H9 (cell line): ENCODE results near the gene GRIFIN. TPM values are rescaled to one million over a fixed set of nuclear protein-coding genes. Genes with fewer than 3 reads are reported as not detected.

Experiments
- DNase-seq: peaks from one replicate; pipeline ENCODE4 v3.0.0-alpha.2; 2017
- H2AFZ ChIP-seq: one replicate; pipeline ENCODE4 v1.6.1; 2013; ENCODE audit warnings: mild to moderate bottlenecking, low read length, control low read depth, moderate library complexity
- H2AK5ac ChIP-seq: 2 replicates; pipeline ENCODE4 v1.6.1; 2013; ENCODE audit warnings: low read length, control low read depth, mixed read lengths; ENCODE audit not compliant: insufficient read length
- H2BK120ac ChIP-seq: one replicate; pipeline ENCODE4 v1.6.1; 2013; ENCODE audit warnings: low read depth, mild to moderate bottlenecking, low read length, control low read depth, inconsistent platforms; ENCODE audit not compliant: poor library complexity, severe bottlenecking
- H2BK12ac ChIP-seq: 2 replicates; pipeline ENCODE4 v1.6.1; 2013; ENCODE audit warnings: low read length, control low read depth, mixed read lengths, low read depth; ENCODE audit not compliant: insufficient read length
- H2BK15ac ChIP-seq: 2 replicates; pipeline ENCODE4 v1.6.1; 2013; ENCODE audit warnings: low read depth, low read length, control low read depth
- H2BK20ac ChIP-seq: one replicate; pipeline ENCODE4 v1.6.1; 2013; ENCODE audit warnings: low read depth, mild to moderate bottlenecking, low read length, control low read depth, inconsistent platforms; ENCODE audit not compliant: poor library complexity, severe bottlenecking
- H2BK5ac ChIP-seq: 2 replicates; pipeline ENCODE4 v1.6.1; 2013; ENCODE audit warnings: low read length, control low read depth, mixed read lengths; ENCODE audit not compliant: insufficient read length
- H3K14ac ChIP-seq: 2 replicates; pipeline ENCODE4 v1.6.1; 2013; ENCODE audit warnings: low read length, control low read depth; ENCODE audit not compliant: insufficient read depth
- H3K18ac ChIP-seq: 2 replicates; pipeline ENCODE4 v1.6.1; 2013; ENCODE audit warnings: low read depth, mild to moderate bottlenecking, mixed read lengths, low read length, control low read depth; ENCODE audit not compliant: insufficient read length
- H3K23ac ChIP-seq: 2 replicates; pipeline ENCODE4 v1.6.1; 2013; ENCODE audit warnings: low read length, control low read depth, mixed read lengths, low read depth; ENCODE audit not compliant: insufficient read length
- H3K23me2 ChIP-seq: 2 replicates; pipeline ENCODE4 v1.6.1; 2013; ENCODE audit warnings: low read depth, mild to moderate bottlenecking, mixed read lengths, low read length, control low read depth; ENCODE audit not compliant: insufficient read length, poor library complexity, severe bottlenecking
- H3K27ac ChIP-seq: 2 replicates; pipeline ENCODE4 v1.5.1; 2013; ENCODE audit warnings: low read length, control low read depth, mixed read lengths, low read depth; ENCODE audit not compliant: insufficient read length
- H3K27me3 ChIP-seq: 2 replicates; pipeline ENCODE4 v1.6.1; 2013; ENCODE audit warnings: low read length, control low read depth, inconsistent platforms; ENCODE audit not compliant: insufficient read depth
- H3K4ac ChIP-seq: 2 replicates; pipeline ENCODE4 v1.6.1; 2013; ENCODE audit warnings: low read depth, mild to moderate bottlenecking, control low read depth, inconsistent platforms, low read length, moderate library complexity
- H3K4me1 ChIP-seq: 2 replicates; pipeline ENCODE4 v1.6.1; 2013; ENCODE audit warnings: low read length, control low read depth, inconsistent platforms; ENCODE audit not compliant: insufficient read depth
- H3K4me2 ChIP-seq: 2 replicates; pipeline ENCODE4 v1.6.1; 2013; ENCODE audit warnings: low read length, control low read depth, mixed read lengths; ENCODE audit not compliant: insufficient read length, insufficient read depth
- H3K56ac ChIP-seq: 2 replicates; pipeline ENCODE4 v1.6.1; 2013; ENCODE audit warnings: low read depth, mild to moderate bottlenecking, mixed read lengths, low read length, control low read depth; ENCODE audit not compliant: insufficient read length
- H3K79me1 ChIP-seq: 2 replicates; pipeline ENCODE4 v1.6.1; 2013; ENCODE audit warnings: low read depth, mild to moderate bottlenecking, moderate library complexity, low read length, control low read depth, inconsistent platforms; ENCODE audit not compliant: insufficient read depth, poor library complexity, severe bottlenecking
- H3K79me2 ChIP-seq: 2 replicates; pipeline ENCODE4 v1.6.1; 2013; ENCODE audit warnings: low read length, control low read depth, inconsistent platforms; ENCODE audit not compliant: insufficient read depth
- H3K9ac ChIP-seq: 2 replicates; pipeline ENCODE4 v1.6.1; 2013; ENCODE audit warnings: low read length, control low read depth, mixed read lengths; ENCODE audit not compliant: insufficient read length; ENCODE audit errors: extremely low read depth
- H3K9me3 ChIP-seq: one replicate; pipeline ENCODE4 v1.6.1; 2013; ENCODE audit warnings: low read depth, low read length, inconsistent platforms; ENCODE audit not compliant: control insufficient read depth
- H3T11ph ChIP-seq: one replicate; pipeline ENCODE4 v1.6.1; 2013; ENCODE audit warnings: mild to moderate bottlenecking, low read length, control low read depth, inconsistent platforms
- H4K20me1 ChIP-seq: one replicate; pipeline ENCODE4 v1.6.1; 2013; ENCODE audit not compliant: control insufficient read depth, insufficient read length, insufficient read depth
- H4K5ac ChIP-seq: 2 replicates; pipeline ENCODE4 v1.6.1; 2013; ENCODE audit warnings: low read depth, mild to moderate bottlenecking, mixed read lengths, low read length, control low read depth; ENCODE audit not compliant: insufficient read length
- H4K8ac ChIP-seq: replicated peaks from 2 replicates; pipeline ENCODE4 v1.6.1; 2013; ENCODE audit warnings: low read length, control low read depth, mixed read lengths, low read depth; ENCODE audit not compliant: insufficient read length
- H4K91ac ChIP-seq: 2 replicates; pipeline ENCODE4 v1.6.1; 2013; ENCODE audit warnings: low read depth, mild to moderate bottlenecking, moderate library complexity, mixed read lengths, low read length, control low read depth; ENCODE audit not compliant: insufficient read length
- H3K27ac Mint-ChIP-seq, 3 experiments: 2 replicates in 2 of 3; 3 replicates in 1 of 3; pipeline ENCODE4 v1.8.0; 2020 to 2021; ENCODE audit warnings: mixed read lengths in 3 of 3, mild to moderate bottlenecking in 1 of 3, moderate library complexity in 1 of 3
- H3K27me3 Mint-ChIP-seq: 2 replicates; pipeline ENCODE4 v1.8.0; 2021; ENCODE audit warnings: low read depth, mild to moderate bottlenecking, moderate library complexity, mixed read lengths
- H3K36me3 Mint-ChIP-seq, 3 experiments: 2 replicates in 2 of 3; 3 replicates in 1 of 3; pipeline ENCODE4 v1.8.0; 2020 to 2021; ENCODE audit warnings: low read depth in 3 of 3, mixed read lengths in 3 of 3; ENCODE audit not compliant: insufficient read depth in 1 of 3
- H3K4me1 Mint-ChIP-seq, 2 experiments: 2 replicates each; pipeline ENCODE4 v1.8.0; 2020; ENCODE audit warnings: mixed read lengths in 2 of 2
- H3K4me3 Mint-ChIP-seq, 2 experiments: 2 replicates in 1 of 2; 3 replicates in 1 of 2; pipeline ENCODE4 v1.8.0; 2020 to 2021; ENCODE audit warnings: mild to moderate bottlenecking in 2 of 2, mixed read lengths in 2 of 2, moderate library complexity in 1 of 2
- H3K9me3 Mint-ChIP-seq, 2 experiments: 2 replicates in 1 of 2; 3 replicates in 1 of 2; pipeline ENCODE4 v1.8.0; 2020; ENCODE audit warnings: mild to moderate bottlenecking in 2 of 2, mixed read lengths in 2 of 2, moderate library complexity in 1 of 2
- WGBS: extraction: QIAGEN DNeasy Blood & Tissue Kit; methylation state at CpG from one replicate; pipeline ENCODE4 v1.1.7; 2013; ENCODE audit warnings: missing lambda C conversion rate, low lambda C conversion rate, mixed read lengths; ENCODE audit not compliant: insufficient read length; ENCODE audit errors: extremely low coverage; 5-methylcytosine and 5-hydroxymethylcytosine counted together
- total RNA-seq: library from RNA; stranded (reverse); gene quantifications from 2 replicates; pipeline ENCODE4 v1.2.1, GENCODE V29; 2021
- TF ChIP-seq, protein P1 (sequence below): fragments of 200-600 bp; sonication (generic); conservative IDR thresholded peaks from 3 replicates; pipeline ENCODE4 v1.8.0; 2021; ENCODE audit warnings: antibody characterized with exemption, mild to moderate bottlenecking

GRIFIN gene
- total RNA-seq, 1 experiment from 2014 or later, result not detected

DNA sequence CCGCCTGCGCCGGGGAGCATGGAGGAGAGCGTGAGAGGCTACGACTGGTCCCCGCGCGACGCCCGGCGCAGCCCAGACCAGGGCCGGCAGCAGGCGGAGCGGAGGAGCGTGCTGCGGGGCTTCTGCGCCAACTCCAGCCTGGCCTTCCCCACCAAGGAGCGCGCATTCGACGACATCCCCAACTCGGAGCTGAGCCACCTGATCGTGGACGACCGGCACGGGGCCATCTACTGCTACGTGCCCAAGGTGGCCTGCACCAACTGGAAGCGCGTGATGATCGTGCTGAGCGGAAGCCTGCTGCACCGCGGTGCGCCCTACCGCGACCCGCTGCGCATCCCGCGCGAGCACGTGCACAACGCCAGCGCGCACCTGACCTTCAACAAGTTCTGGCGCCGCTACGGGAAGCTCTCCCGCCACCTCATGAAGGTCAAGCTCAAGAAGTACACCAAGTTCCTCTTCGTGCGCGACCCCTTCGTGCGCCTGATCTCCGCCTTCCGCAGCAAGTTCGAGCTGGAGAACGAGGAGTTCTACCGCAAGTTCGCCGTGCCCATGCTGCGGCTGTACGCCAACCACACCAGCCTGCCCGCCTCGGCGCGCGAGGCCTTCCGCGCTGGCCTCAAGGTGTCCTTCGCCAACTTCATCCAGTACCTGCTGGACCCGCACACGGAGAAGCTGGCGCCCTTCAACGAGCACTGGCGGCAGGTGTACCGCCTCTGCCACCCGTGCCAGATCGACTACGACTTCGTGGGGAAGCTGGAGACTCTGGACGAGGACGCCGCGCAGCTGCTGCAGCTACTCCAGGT lies 43.1 kb downstream of the GRIFIN start:
- H3K4me2 ChIP-seq, result no peak overlapping the region
- Mint-ChIP-seq H3K36me3 (peaks cover 11 to 36% (median 23%) of the 10 kb centered on the region in 3 experiments), H3K27ac (no peak overlapping the region; a peak in 1 of 7 replicates)

More for the DNA sequence above, 43.1 kb downstream of the GRIFIN start:
- H3K56ac ChIP-seq, result no peak overlapping the region
- no peak overlapping the region for H2BK120ac ChIP-seq
- no peak overlapping the region for H3T11ph ChIP-seq
- no peak for DNase-seq
- no peak overlapping the region for H2BK20ac ChIP-seq
- no peak overlapping the region for H3K23ac ChIP-seq
- H3K18ac ChIP-seq, result no peak overlapping the region
- whole genome bisulfite sequencing, result no CpG with 5 or more reads among the region's 85 CpGs
- no peaks in the 10 kb centered on the region for H3K4me1 ChIP-seq
- no peaks in the 10 kb centered on the region for H3K79me1 ChIP-seq
- H4K91ac ChIP-seq, result no peak overlapping the region
- H3K9ac ChIP-seq, result no peak overlapping the region
- no peaks in the 10 kb centered on the region for H3K79me2 ChIP-seq
- H2BK15ac ChIP-seq, result no peak overlapping the region
- H3K4ac ChIP-seq, result no peak overlapping the region
- TF ChIP-seq, protein P1, sequence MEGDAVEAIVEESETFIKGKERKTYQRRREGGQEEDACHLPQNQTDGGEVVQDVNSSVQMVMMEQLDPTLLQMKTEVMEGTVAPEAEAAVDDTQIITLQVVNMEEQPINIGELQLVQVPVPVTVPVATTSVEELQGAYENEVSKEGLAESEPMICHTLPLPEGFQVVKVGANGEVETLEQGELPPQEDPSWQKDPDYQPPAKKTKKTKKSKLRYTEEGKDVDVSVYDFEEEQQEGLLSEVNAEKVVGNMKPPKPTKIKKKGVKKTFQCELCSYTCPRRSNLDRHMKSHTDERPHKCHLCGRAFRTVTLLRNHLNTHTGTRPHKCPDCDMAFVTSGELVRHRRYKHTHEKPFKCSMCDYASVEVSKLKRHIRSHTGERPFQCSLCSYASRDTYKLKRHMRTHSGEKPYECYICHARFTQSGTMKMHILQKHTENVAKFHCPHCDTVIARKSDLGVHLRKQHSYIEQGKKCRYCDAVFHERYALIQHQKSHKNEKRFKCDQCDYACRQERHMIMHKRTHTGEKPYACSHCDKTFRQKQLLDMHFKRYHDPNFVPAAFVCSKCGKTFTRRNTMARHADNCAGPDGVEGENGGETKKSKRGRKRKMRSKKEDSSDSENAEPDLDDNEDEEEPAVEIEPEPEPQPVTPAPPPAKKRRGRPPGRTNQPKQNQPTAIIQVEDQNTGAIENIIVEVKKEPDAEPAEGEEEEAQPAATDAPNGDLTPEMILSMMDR, result no peak
- H3K9me3 ChIP-seq, result no peaks in the 10 kb centered on the region
- no peaks in the 10 kb centered on the region for H3K27me3 ChIP-seq
- no peaks in the 10 kb centered on the region for H3K23me2 ChIP-seq
- H3K4me1 Mint-ChIP-seq, result no peaks in the 10 kb centered on the region; a peak in 1 of 4 replicates
- no peak overlapping the region for H2BK5ac ChIP-seq
- H2AFZ ChIP-seq, result no peak overlapping the region
- H3K9me3 Mint-ChIP-seq, result peaks cover 4 to 6% of the 10 kb centered on the region in 2 experiments; a peak in 3 of 5 replicates
- H3K27me3 Mint-ChIP-seq, result no peaks in the 10 kb centered on the region
- H3K27ac ChIP-seq, result no peak overlapping the region
- H4K5ac ChIP-seq, result no peak overlapping the region
- no peak overlapping the region for H4K8ac ChIP-seq
- H3K4me3 Mint-ChIP-seq, result peak overlapping the region in 1 of 2 experiments; percentile 20; a peak in 1 of 5 replicates
- no peak overlapping the region for H2AK5ac ChIP-seq
- H3K14ac ChIP-seq, result no peak overlapping the region; the same call in 1 of the 2 replicates
- H2BK12ac ChIP-seq, result no peak overlapping the region
- H4K20me1 ChIP-seq, result no peaks in the 10 kb centered on the region
